Measurements from ENCODE around the gene DTX2. TPM values are rescaled to one million over a fixed set of nuclear protein-coding genes. Genes with fewer than 3 reads are reported as not detected.
A peak's percentile ranks its signal among the peaks of the same experiment; 100 is the strongest.
"Not testable (repeated sequence)": the region's sequence is repeated elsewhere in the genome, so short reads cannot be mapped to it uniquely, and the experiment has no call there.

Gene DTX2
- total and polyA plus RNA-seq, 2 experiments from 2014 or later = 7.6 to 22.2 TPM

- H3K27me3 ChIP-seq; DNase-seq (ENCODE audit: low spot score); H3K79me2 ChIP-seq; H3K9me3 ChIP-seq (ENCODE audit: low read depth); H2AFZ ChIP-seq; H3K27ac ChIP-seq; H3K36me3 ChIP-seq (replicated peaks; ENCODE audit: insufficient read depth, low read depth); H3K4me1 ChIP-seq (ENCODE audit: insufficient read depth); H3K4me2 ChIP-seq; H3K4me3 ChIP-seq; H3K9me2 ChIP-seq (replicated peaks; ENCODE audit: insufficient read depth); H4K20me1 ChIP-seq (ENCODE audit: insufficient read depth, poor library complexity, severe bottlenecking): not testable (repeated sequence)
- WGBS (ENCODE audit: low lambda C conversion rate, missing lambda C conversion rate) = no CpG with 5 or more reads among the region's 19 CpGs
These were observed 38.4 kb downstream of the DTX2 start for GRCh38 chr7:76499924-76500241.

DNA sequence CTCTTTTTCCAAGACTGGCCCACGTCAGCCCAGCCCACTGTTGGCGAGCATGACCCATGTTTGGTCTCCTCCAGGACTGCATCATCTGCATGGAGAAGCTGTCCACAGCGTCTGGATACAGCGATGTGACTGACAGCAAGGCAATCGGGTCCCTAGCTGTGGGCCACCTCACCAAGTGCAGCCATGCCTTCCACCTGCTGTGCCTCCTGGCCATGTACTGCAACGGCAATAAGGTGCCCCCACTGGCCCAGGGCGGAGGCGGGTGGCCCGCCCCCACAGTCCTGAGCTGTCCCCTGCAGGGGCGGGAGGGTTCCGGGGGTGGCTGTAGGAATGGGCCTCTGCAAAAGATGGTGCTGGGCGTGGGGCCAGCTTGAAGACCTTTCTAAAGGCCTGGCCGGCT, 40.7 kb downstream of the DTX2 start:
- not testable (repeated sequence) for H2AFZ ChIP-seq; H3K27me3 ChIP-seq; H3K9me2 ChIP-seq (replicated peaks; ENCODE audit: insufficient read depth); H3K4me1 ChIP-seq (ENCODE audit: insufficient read depth); H3K27ac ChIP-seq; H3K4me3 ChIP-seq; H3K9me3 ChIP-seq (ENCODE audit: low read depth); H3K36me3 ChIP-seq (replicated peaks; ENCODE audit: insufficient read depth, low read depth); H3K4me2 ChIP-seq; H4K20me1 ChIP-seq (ENCODE audit: insufficient read depth, poor library complexity, severe bottlenecking); H3K79me2 ChIP-seq
- 90% methylated on average over 12 of the region's 13 CpGs for WGBS (ENCODE audit: low lambda C conversion rate, missing lambda C conversion rate)
- peak; percentile 1 for DNase-seq (ENCODE audit: low spot score)

GRCh38 chr7:76502836-76503235, 41.3 kb downstream of the DTX2 start:
- peak; percentile 2 for DNase-seq (ENCODE audit: low spot score)
- H3K4me2 ChIP-seq; H3K9me3 ChIP-seq (ENCODE audit: low read depth); H3K9me2 ChIP-seq (replicated peaks; ENCODE audit: insufficient read depth); H3K4me1 ChIP-seq (ENCODE audit: insufficient read depth); H3K27me3 ChIP-seq; H3K79me2 ChIP-seq; H2AFZ ChIP-seq; H3K4me3 ChIP-seq; H3K36me3 ChIP-seq (replicated peaks; ENCODE audit: insufficient read depth, low read depth); H3K27ac ChIP-seq; H4K20me1 ChIP-seq (ENCODE audit: insufficient read depth, poor library complexity, severe bottlenecking): not testable (repeated sequence)
- 91% methylated on average over 16 of the region's 16 CpGs for WGBS (ENCODE audit: low lambda C conversion rate, missing lambda C conversion rate)

- 95% methylated on average over 10 of the region's 12 CpGs for WGBS (ENCODE audit: low lambda C conversion rate, missing lambda C conversion rate)
- peak; percentile 0 for DNase-seq (ENCODE audit: low spot score)
- H3K79me2 ChIP-seq = not testable (repeated sequence)
These were observed 41.7 kb downstream of the DTX2 start for GRCh38 chr7:76503244-76503643.

DNA sequence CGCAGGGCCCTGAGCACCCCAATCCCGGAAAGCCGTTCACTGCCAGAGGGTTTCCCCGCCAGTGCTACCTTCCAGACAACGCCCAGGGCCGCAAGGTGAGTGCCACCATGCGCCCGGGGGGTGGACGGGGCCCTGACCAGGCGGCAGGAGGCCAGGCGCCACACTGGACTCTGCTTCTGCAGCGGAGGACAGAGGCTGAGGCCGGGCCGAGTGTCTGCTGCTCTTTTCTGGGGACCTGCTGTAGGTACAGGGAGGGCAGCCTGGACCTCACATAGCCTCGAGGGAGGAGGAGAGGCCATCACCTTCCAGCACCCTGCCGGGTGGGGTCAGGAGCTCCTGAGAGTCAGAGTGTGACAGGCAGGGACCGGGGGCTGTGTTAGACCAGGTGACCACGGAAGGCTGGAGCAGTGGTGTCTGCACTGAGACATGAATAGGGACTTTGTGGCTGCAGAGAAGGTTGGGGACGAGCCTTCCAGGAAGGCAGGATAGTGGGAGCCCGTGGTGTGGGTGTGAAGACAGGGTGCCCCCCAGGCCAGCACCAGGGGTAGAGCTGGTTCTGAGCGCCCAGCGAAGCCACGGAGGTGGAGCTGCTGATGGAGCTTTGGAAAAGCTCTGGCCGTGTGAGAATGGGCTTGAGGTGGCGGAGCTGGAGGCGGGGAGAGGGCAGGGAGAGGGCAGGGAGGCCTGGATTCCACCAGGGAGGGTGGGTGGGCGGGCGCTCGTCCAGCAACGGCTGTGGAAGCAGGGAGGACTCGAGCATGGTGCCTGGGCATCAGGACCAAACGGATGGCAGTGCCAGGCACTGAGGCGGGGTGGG, 43.0 kb downstream of the DTX2 start:
- peak; percentile 2 for DNase-seq (ENCODE audit: low spot score)
- not testable (repeated sequence) for H3K4me2 ChIP-seq; H3K9me2 ChIP-seq (replicated peaks; ENCODE audit: insufficient read depth); H3K27ac ChIP-seq; H3K27me3 ChIP-seq; H4K20me1 ChIP-seq (ENCODE audit: insufficient read depth, poor library complexity, severe bottlenecking); H3K4me3 ChIP-seq; H3K4me1 ChIP-seq (ENCODE audit: insufficient read depth); H3K36me3 ChIP-seq (replicated peaks; ENCODE audit: insufficient read depth, low read depth); H3K79me2 ChIP-seq; H2AFZ ChIP-seq; H3K9me3 ChIP-seq (ENCODE audit: low read depth)
- 92% methylated on average over 10 of the region's 33 CpGs for WGBS (ENCODE audit: low lambda C conversion rate, missing lambda C conversion rate)

More at GRCh38 chr7:76503244-76503643, 41.7 kb downstream of the DTX2 start:
- not testable (repeated sequence) for H3K4me3 ChIP-seq; H3K36me3 ChIP-seq (replicated peaks; ENCODE audit: insufficient read depth, low read depth); H3K4me1 ChIP-seq (ENCODE audit: insufficient read depth); H3K27me3 ChIP-seq; H4K20me1 ChIP-seq (ENCODE audit: insufficient read depth, poor library complexity, severe bottlenecking); H3K27ac ChIP-seq; H3K9me2 ChIP-seq (replicated peaks; ENCODE audit: insufficient read depth); H2AFZ ChIP-seq; H3K4me2 ChIP-seq; H3K9me3 ChIP-seq (ENCODE audit: low read depth)

DNA sequence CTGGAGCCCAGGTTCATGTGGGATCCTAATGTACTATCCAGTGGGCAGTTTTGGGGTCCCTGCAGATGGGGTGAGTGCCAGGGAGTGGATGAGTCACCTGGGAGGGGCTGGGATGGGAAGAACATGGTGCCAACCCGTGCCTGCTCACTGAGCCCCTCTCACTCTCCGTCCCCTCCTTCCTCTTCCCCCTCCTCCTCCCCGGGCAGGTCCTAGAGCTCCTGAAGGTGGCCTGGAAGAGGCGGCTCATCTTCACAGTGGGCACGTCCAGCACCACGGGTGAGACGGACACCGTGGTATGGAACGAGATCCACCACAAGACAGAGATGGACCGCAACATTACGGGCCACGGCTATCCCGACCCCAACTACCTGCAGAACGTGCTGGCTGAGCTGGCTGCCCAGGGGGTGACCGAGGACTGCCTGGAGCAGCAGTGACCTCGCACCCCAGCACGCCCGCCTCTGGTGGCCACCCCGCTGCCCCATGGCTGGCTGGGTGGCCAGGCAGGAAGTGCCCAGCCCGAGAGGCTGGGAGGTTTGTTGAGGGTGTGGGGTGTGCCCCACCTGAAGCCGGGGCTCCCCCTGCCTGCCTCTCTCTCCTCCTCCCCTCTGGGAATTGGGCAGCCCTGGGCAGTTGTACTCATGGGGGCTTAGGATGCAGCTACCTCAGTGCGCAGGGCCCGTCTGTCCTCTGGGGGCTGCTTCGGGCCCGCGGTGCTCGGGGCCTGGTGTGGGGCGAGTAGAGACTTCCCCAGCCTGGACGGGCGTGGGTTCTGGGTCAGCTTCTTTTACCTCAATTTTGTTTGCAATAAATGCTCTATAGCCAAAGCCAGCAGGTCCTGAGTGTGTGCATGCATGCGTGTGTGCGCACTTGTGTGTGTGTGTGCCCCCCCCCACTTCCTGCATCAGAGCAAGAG, 43.9 kb downstream of the DTX2 start:
- H2AFZ ChIP-seq = no peak overlapping the region
- H3K79me2 ChIP-seq = no peaks in the 10 kb centered on the region
- no peaks in the 10 kb centered on the region for H4K20me1 ChIP-seq (ENCODE audit: insufficient read depth, poor library complexity, severe bottlenecking)
- no peak overlapping the region for H3K4me2 ChIP-seq
- no peaks in the 10 kb centered on the region for H3K27me3 ChIP-seq
- DNase-seq (ENCODE audit: low spot score) = peak; percentile 2
- no peak overlapping the region for H3K4me3 ChIP-seq
- peaks cover 6% of the 10 kb centered on the region for H3K4me1 ChIP-seq (ENCODE audit: insufficient read depth)
- 95% methylated on average over 29 of the region's 32 CpGs for WGBS (ENCODE audit: low lambda C conversion rate, missing lambda C conversion rate)
- TF ChIP-seq EZH2 (IDR thresholded peaks at IDR 0.05; ENCODE audit: borderline replicate concordance) = no peak
- TF ChIP-seq, protein P1, sequence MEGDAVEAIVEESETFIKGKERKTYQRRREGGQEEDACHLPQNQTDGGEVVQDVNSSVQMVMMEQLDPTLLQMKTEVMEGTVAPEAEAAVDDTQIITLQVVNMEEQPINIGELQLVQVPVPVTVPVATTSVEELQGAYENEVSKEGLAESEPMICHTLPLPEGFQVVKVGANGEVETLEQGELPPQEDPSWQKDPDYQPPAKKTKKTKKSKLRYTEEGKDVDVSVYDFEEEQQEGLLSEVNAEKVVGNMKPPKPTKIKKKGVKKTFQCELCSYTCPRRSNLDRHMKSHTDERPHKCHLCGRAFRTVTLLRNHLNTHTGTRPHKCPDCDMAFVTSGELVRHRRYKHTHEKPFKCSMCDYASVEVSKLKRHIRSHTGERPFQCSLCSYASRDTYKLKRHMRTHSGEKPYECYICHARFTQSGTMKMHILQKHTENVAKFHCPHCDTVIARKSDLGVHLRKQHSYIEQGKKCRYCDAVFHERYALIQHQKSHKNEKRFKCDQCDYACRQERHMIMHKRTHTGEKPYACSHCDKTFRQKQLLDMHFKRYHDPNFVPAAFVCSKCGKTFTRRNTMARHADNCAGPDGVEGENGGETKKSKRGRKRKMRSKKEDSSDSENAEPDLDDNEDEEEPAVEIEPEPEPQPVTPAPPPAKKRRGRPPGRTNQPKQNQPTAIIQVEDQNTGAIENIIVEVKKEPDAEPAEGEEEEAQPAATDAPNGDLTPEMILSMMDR (IDR thresholded peaks at IDR 0.05; ENCODE audit: poor library complexity) = no peak
- no peak for TF ChIP-seq EZH2phosphoT487 (IDR thresholded peaks at IDR 0.05; ENCODE audit: low read depth, severe bottlenecking, unreplicated experiment)
- no peaks in the 10 kb centered on the region for H3K36me3 ChIP-seq (replicated peaks; ENCODE audit: insufficient read depth, low read depth)
- H3K9me3 ChIP-seq (ENCODE audit: low read depth) = no peaks in the 10 kb centered on the region
- no peaks in the 10 kb centered on the region for H3K9me2 ChIP-seq (replicated peaks; ENCODE audit: insufficient read depth)
- no peak overlapping the region for H3K27ac ChIP-seq

All from hepatocyte (in vitro differentiated cells).